Vagina (tissue), 2 donors: ENCODE data around the gene KRT26.

Source experiments
- CTCF ChIP-seq, 3 experiments: fragments of 450-650 bp in 2 of 3; fragments of 200-600 bp in 1 of 3; sonication (generic) in 1 of 3; IDR thresholded peaks; one replicate each; pipeline ENCODE4 v1.5.1; 2017 to 2019; ENCODE audit warnings: antibody characterized with exemption in 3 of 3, mild to moderate bottlenecking in 2 of 3, moderate library complexity in 2 of 3
- POLR2A ChIP-seq, 2 donors: fragments of 450-650 bp; IDR thresholded peaks; one replicate each; pipeline ENCODE4 v1.6.1; 2017; ENCODE audit warnings: antibody characterized with exemption in 2 of 2, mild to moderate bottlenecking in 2 of 2, moderate library complexity in 2 of 2
- POLR2AphosphoS5 ChIP-seq, 2 donors: sonication (generic); formaldehyde crosslinking; IDR thresholded peaks; one replicate each; pipeline ENCODE4 v1.9.0; 2017; ENCODE audit warnings: antibody characterized with exemption in 2 of 2, mild to moderate bottlenecking in 2 of 2, low read depth in 1 of 2; ENCODE audit not compliant: insufficient read depth in 1 of 2

GRCh38 chr17:40803617-40804082, 31.6 kb upstream of the KRT26 start:
- TF ChIP-seq CTCF (IDR thresholded peaks at IDR 0.05): peak; percentile 66 to 89 (median 75)
- no peak for TF ChIP-seq POLR2A (IDR thresholded peaks at IDR 0.05)
- TF ChIP-seq POLR2AphosphoS5 (IDR thresholded peaks at IDR 0.05; ENCODE audit: insufficient read depth in 1 of 2, low read depth in 1 of 2): no peak
